ENCODE results near the gene BOLA3. TPM values are rescaled to one million over a fixed set of nuclear protein-coding genes. Genes with fewer than 3 reads are reported as not detected.
"Not testable (repeated sequence)": the region's sequence is repeated elsewhere in the genome, so short reads cannot be mapped to it uniquely, and the experiment has no call there.

Gene BOLA3
- total RNA-seq: 12.7 TPM

GRCh38 chr2:74147727-74148456 lies at the start of gene BOLA3:
TSS of gene BOLA3 (minus strand) at chr2:74147912. CDS start at chr2:74147874, 38 bp downstream.
- H3K9me3 ChIP-seq (ENCODE audit: low read depth, low read length): no peaks in the 10 kb centered on the region
- H3K4me1 ChIP-seq (ENCODE audit: insufficient read depth, low read length): peaks cover 20% of the 10 kb centered on the region
- H3K4me3 ChIP-seq (ENCODE audit: low read length): peak within 1 kb of the TSS; percentile 68
- H3K27me3 ChIP-seq (ENCODE audit: insufficient read depth, low read length): no peaks in the 10 kb centered on the region

GRCh38 chr2:74197049-74197448 lies 49.3 kb upstream of the BOLA3 start:
- Histone ChIP-seq H3K4me1 (ENCODE audit: insufficient read depth, low read length) (peaks cover 32% of the 10 kb centered on the region), H3K9me3 (ENCODE audit: low read depth, low read length) (no peaks in the 10 kb centered on the region), H3K27me3 (ENCODE audit: insufficient read depth, low read length) (no peaks in the 10 kb centered on the region), H3K4me3 (ENCODE audit: low read length) (no peak overlapping the region)

DNA sequence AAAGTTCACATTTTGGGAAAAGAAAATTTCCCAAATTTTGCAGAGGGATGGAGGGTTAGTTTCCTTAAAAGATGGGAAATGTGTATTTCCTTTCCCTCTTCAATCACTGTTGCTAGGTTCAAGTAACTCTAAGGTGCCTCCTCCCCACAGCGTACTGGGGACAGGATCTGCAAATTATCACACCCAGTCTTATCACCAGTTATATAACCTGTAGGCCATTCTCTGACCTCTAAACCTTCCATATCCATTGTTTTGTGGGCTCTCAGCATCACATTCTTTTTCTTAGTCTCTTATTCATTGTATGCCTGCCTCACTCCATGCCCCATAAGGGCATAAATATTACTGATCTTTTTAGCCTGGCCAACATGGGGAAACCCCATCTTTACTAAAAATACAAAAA lies 47.1 kb upstream of the BOLA3 start:
- no peaks in the 10 kb centered on the region for H3K9me3 ChIP-seq (ENCODE audit: low read depth, low read length)
- no peak overlapping the region for H3K4me3 ChIP-seq (ENCODE audit: low read length)
- no peaks in the 10 kb centered on the region for H3K27me3 ChIP-seq (ENCODE audit: insufficient read depth, low read length)
- H3K4me1 ChIP-seq (ENCODE audit: insufficient read depth, low read length): peaks cover 13% of the 10 kb centered on the region

DNA sequence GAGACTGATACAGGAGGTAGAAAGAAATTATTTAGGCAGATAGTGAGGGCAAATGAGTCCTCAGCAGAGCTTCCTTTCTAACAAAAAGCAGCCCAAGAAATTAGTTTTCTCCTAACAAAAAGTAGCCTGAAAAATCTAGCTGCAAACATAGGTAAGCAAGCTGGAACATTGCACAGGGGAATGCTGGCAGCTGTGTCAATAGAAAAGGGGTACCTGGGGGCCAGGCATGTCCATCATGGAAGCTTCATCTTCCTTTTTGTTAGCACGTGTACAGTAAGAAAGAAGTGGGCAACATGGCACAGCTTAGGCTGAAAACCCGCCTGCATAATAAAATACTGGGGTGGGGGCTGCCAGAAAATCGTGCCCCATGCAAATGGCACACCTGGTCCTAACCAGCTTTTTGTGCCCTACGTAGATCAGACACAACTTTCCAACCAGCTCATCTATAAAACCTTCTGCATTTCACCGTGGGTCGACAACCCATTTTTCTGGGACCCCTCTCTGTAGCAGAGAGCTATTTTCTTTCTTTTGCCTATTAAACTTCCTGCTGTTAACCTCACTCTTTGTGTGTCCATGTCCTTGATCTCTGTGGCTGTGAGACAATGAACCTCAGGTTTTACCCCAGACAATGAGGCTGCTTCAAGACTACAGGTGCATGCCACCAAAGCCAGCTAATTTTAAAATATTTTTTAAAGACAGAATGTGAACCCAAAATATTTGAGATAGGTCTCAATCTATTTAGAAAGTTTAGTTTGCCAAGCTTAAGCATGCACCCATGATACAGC lies 44.1 kb upstream of the BOLA3 start:
- Histone ChIP-seq H3K4me1 (ENCODE audit: insufficient read depth, low read length) (peaks cover 4% of the 10 kb centered on the region), H3K27me3 (ENCODE audit: insufficient read depth, low read length) (no peaks in the 10 kb centered on the region), H3K4me3 (ENCODE audit: low read length) (no peak overlapping the region), H3K9me3 (ENCODE audit: low read depth, low read length) (no peaks in the 10 kb centered on the region)

GRCh38 chr2:74188696-74189095 lies 41.0 kb upstream of the BOLA3 start:
- Histone ChIP-seq H3K4me1 (ENCODE audit: insufficient read depth, low read length) (peaks cover 30% of the 10 kb centered on the region), H3K9me3 (ENCODE audit: low read depth, low read length) (no peaks in the 10 kb centered on the region), H3K4me3 (ENCODE audit: low read length) (no peak overlapping the region), H3K27me3 (ENCODE audit: insufficient read depth, low read length) (no peaks in the 10 kb centered on the region)

DNA sequence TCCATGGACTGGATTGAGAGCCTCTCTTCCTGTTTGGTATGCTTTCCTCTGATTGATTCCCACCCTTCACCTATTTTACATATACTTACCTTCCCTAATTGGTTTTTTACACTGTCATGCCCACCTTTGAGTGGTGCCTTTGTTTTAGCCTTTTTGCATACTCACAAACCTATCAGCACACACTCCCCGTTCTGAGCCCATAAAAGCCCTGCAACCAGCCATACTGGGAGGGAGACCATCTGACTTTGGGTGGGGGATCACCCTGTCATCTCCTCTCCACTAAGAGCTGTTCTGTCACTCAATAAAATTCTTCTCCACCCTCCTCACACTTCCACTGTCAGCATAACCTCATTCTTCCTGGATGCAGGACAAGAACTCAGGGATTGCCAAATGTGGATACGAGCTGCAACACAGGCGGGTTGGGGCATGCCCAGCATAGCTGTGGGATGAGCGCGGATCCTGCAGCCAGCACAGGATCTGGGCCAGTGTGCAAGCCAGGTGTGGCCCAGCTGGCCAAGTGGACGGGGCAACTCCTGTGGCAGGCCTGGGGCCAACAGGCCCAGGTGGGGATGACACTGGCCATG lies 40.4 kb upstream of the BOLA3 start:
- peaks cover 36% of the 10 kb centered on the region for H3K4me1 ChIP-seq (ENCODE audit: insufficient read depth, low read length)

GRCh38 chr2:74186706-74187105 lies 39.0 kb upstream of the BOLA3 start:
- H3K4me1 ChIP-seq (ENCODE audit: insufficient read depth, low read length): peaks cover 47% of the 10 kb centered on the region
- not testable (repeated sequence) for H3K27me3 ChIP-seq (ENCODE audit: insufficient read depth, low read length); H3K4me3 ChIP-seq (ENCODE audit: low read length); H3K9me3 ChIP-seq (ENCODE audit: low read depth, low read length)

More for the DNA sequence above, 40.4 kb upstream of the BOLA3 start:
- no peak overlapping the region for H3K4me3 ChIP-seq (ENCODE audit: low read length)
- H3K9me3 ChIP-seq (ENCODE audit: low read depth, low read length): no peaks in the 10 kb centered on the region
- H3K27me3 ChIP-seq (ENCODE audit: insufficient read depth, low read length): no peaks in the 10 kb centered on the region

DNA sequence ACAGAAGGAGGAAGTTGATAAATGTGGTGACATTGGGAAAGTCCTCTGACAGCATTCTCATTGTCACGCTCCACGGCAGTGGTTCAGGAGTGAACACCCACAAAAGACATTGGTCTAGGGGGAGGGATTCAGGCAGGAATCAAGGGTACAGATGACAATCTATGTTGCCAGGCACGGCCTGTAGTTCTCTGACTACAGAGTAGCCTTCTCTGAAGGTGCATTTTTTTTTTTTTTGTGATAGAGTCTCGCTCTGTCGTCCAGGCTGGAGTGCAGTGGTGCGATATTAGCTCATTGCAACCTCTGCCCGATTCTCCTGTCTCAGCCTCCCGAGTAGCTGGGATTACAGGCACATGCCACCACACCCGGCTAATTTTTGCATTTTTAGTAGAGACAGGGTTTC lies 38.3 kb upstream of the BOLA3 start:
- H3K4me1 ChIP-seq (ENCODE audit: insufficient read depth, low read length): peaks cover 54% of the 10 kb centered on the region
- H3K27me3 ChIP-seq (ENCODE audit: insufficient read depth, low read length): no peaks in the 10 kb centered on the region
- H3K4me3 ChIP-seq (ENCODE audit: low read length): no peak overlapping the region
- no peaks in the 10 kb centered on the region for H3K9me3 ChIP-seq (ENCODE audit: low read depth, low read length)

- H3K9me3 ChIP-seq (ENCODE audit: low read depth, low read length): no peaks in the 10 kb centered on the region
- H3K27me3 ChIP-seq (ENCODE audit: insufficient read depth, low read length): no peaks in the 10 kb centered on the region
- H3K4me3 ChIP-seq (ENCODE audit: low read length): no peak overlapping the region
- H3K4me1 ChIP-seq (ENCODE audit: insufficient read depth, low read length): peaks cover 74% of the 10 kb centered on the region
Measured at GRCh38 chr2:74183878-74184277, 36.2 kb upstream of the BOLA3 start.

DNA sequence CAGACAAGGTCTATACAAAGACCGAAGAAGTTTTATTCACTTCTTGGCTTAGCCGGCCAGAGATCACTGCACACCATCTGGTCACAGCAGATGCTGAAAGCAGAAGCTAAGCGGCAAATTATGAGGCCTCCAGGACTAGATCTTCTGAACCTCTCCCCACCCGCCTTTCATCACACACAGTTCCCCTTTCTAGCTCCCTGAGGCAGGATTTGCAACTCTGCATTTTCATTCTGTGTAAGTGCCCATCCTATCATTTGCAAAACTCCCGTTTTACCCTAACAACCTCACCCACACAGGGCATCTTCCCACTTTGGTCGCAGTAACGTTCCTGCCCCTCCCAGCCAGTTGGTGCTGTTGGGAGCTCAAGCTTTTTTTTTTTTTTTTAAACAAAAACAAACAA lies 34.0 kb upstream of the BOLA3 start:
- H3K4me1 ChIP-seq (ENCODE audit: insufficient read depth, low read length): peaks cover 75% of the 10 kb centered on the region
- no peak overlapping the region for H3K4me3 ChIP-seq (ENCODE audit: low read length)
- H3K9me3 ChIP-seq (ENCODE audit: low read depth, low read length): no peaks in the 10 kb centered on the region
- no peaks in the 10 kb centered on the region for H3K27me3 ChIP-seq (ENCODE audit: insufficient read depth, low read length)

- Histone ChIP-seq H3K4me3 (ENCODE audit: low read length) (peak overlapping the region; percentile 95), H3K4me1 (ENCODE audit: insufficient read depth, low read length) (peaks cover 74% of the 10 kb centered on the region)
Measured at GRCh38 chr2:74179063-74179865, 31.6 kb upstream of the BOLA3 start.

DNA sequence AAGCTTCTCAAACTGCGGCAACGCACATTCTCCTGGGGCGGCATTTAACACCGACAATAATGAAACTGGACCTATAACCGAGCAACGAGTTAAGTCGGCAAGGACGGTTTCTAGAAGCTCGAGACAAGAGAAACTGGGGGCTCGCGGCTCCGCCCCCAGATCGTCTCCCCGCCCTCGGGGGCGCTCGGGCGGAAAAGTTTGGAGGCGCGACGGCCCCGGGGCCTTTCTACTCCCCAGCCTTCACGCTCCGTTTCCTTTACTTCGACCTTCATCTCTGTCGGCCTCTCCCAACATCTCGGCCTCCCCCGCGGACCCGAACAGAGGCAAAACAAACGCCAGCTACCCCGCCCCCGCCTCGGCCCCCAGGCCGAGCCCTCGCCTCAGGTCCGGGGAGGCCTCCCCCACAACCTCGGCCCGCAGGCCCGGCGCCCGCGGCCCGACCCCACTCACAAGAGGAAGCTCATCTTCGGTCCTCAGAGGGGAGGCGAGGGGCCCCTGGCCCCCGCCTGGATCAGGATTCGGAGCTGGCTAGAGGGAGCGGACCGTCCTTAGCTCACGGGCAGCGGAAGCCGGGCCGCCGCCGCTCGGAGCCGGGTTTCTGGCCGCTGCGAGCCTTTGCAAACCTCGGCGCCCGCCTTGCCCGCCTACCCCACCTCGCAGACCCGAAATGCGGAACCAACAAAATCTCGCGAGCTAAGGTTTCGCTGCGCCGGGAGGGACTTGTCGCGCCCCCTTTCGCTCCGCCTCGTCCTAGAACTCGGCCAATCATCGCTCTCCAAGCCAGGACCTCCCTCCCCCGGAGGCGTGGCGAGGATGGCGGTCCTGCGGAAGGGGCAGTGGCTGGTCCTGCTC lies 30.7 kb upstream of the BOLA3 start, which contains the start of gene MOB1A:
MOB1A (minus strand) TSS at position 669 of the 852 bp plus-strand sequence; CDS start at position 464, 205 bp downstream.
- Histone ChIP-seq H3K9me3 (ENCODE audit: low read depth, low read length) (no peaks in the 10 kb centered on the region), H3K4me1 (ENCODE audit: insufficient read depth, low read length) (peaks cover 70% of the 10 kb centered on the region), H3K4me3 (ENCODE audit: low read length) (peak within 1 kb of the TSS; percentile 95), H3K27me3 (ENCODE audit: insufficient read depth, low read length) (no peaks in the 10 kb centered on the region)

More at GRCh38 chr2:74179063-74179865, 31.6 kb upstream of the BOLA3 start:
- no peaks in the 10 kb centered on the region for H3K27me3 ChIP-seq (ENCODE audit: insufficient read depth, low read length)
- no peaks in the 10 kb centered on the region for H3K9me3 ChIP-seq (ENCODE audit: low read depth, low read length)

DNA sequence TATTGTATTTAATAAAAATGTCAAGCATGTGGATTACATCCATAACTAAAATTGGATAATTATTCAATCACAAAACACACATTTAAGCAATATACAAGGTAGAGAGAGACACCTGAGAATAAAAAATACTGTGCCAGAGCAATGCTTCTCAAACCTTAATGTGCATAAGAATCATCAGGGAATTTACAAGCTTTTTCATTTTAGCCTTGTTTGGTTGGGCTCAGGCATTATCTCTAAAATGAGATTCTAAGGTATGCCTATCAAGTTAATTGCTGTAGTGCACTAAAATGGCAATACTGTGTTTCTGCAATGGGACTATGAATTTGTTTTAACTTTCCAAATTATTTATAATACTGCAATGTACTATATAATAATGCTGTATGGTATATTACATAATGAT lies 30.0 kb upstream of the BOLA3 start:
- H3K4me1 ChIP-seq (ENCODE audit: insufficient read depth, low read length): peaks cover 72% of the 10 kb centered on the region
- H3K9me3 ChIP-seq (ENCODE audit: low read depth, low read length): no peaks in the 10 kb centered on the region
- H3K4me3 ChIP-seq (ENCODE audit: low read length): peak overlapping the region; percentile 95
- H3K27me3 ChIP-seq (ENCODE audit: insufficient read depth, low read length): no peaks in the 10 kb centered on the region

DNA sequence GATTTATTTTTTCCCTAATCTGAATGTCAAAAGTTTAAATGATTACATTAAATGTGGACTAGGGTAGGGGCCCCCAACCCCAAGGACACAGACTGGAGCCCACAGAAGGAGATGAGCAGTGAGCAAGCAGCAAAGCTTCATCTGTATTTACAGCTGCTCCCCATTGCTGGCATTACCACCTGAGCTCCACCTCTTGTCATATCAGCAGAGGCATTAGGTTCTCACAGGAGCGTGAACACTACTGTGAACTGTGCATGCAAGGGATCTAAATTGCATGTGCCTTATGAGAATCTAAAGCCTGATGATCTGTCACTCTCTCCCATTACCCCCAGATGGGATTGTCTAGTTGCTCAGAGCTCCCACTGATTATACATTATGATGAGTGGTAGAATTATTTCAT lies 27.2 kb upstream of the BOLA3 start:
- no peaks in the 10 kb centered on the region for H3K9me3 ChIP-seq (ENCODE audit: low read depth, low read length)
- peaks cover 45% of the 10 kb centered on the region for H3K4me1 ChIP-seq (ENCODE audit: insufficient read depth, low read length)
- H3K27me3 ChIP-seq (ENCODE audit: insufficient read depth, low read length): no peaks in the 10 kb centered on the region
- no peak overlapping the region for H3K4me3 ChIP-seq (ENCODE audit: low read length)
